T follicular helper cell (primary cell): ENCODE results near the gene KRT77.

Experiments used
- DNase-seq: peaks from one replicate; pipeline ENCODE4 v3.0.0-alpha.2; 2020; ENCODE audit warnings: low read depth

Gene KRT77

DNA sequence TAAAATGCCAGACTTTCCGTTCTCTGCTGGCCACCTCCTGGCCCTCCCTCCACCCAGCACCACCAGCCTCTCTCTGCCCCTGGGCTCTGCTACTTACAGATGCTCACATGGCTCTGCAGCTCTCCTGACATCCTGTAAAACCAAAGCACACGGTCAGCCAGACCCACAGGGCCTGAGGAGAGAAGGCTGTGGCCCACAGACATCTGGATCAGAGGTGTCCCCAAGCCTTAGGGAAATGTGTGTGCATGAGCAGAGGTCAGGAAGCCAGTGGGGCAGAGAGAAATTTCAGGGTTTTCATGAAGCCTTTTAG is 11.5 kb downstream of the KRT77 start:
- no peak for DNase-seq

DNA sequence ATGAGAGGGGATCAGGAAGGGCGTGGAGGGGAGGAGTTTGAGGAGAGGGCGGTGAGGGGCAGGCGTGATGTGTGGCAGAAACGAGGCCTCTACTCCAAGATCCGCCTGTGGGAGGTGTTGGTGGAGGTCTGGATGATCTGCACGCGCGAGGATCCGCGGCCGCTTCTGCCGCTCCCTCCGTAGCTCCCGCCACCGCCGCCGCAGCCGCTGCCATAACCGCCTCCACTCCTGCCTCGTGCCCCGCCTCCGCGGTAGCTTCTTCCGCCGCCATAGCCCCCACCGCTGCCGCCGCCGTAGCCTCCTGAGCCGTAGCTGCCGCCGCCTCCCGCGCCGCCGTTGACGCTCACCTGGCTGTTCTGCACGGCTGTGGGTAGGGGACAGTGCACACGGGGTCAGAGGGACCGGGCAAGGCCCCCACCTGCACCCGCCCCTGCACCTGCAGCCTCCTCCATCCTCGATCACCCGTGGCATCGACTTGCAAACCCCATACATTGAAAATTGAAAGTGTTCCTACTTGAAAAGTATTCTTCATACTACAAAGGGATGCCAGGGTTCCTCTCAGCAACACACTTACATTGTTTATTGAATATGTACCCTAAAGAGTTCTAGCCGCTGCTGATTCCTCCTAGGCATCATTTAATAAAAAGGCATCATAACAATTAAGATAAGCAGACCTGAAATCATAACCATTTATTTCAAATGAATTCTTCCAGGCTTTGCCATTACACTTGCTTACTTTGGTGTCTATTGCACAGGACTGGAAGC is 12.1 kb downstream of the KRT77 start:
- DNase-seq: peak; percentile 40

DNA sequence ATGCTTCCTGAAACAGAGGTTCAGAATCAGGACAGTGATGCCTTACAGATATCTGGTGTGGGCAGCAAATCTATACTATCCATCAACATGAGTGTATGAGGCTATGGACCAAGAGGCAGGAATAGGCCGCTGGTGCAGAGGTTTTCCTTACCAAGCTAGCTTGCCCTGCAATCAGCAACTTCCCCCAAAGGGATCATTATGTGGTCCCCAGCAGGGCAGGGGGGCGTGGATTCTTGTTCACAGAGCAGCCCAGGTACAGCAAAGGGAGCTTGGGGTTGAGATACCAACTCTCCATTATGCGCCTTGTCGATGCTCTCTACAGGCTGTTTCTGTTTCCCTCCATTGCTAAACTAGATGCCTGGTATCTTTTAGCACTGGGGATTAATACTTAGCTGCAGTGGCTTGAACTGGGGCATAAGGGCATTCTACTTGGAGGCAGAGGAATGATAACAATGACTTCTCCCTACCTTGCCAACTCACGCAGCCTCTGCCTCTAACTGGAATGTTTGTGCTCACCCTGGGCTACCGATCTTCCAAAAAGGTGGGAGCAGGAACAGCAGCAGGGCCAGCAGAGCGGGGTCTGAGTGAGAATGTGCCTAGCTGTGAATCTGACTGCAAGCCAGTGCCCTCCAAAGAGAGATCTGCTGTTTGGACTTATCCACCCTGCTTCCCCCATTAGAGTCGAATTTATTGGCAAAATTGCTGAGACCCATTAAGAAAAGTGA is 12.8 kb downstream of the KRT77 start:
- DNase-seq: no peak

DNA sequence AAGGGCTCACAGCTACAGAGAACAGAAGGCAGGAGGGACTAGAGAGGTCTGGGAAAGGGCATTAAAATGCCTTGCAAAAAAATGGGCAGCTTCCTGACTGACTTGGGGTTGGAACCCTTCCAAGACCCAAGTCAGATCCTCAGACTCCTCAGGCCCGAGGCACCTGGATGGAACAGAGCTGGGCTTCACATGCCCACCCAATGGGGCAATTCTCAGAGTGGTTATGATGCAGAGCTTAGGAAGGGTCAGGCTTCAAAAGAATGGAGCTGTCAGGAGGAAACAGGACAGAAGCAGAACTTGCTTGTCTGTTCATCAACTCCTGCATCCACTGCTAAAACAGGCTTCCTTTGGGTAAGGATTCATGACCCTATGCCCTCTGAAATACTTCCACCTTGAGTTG is 13.4 kb downstream of the KRT77 start:
- DNase-seq: no peak

DNA sequence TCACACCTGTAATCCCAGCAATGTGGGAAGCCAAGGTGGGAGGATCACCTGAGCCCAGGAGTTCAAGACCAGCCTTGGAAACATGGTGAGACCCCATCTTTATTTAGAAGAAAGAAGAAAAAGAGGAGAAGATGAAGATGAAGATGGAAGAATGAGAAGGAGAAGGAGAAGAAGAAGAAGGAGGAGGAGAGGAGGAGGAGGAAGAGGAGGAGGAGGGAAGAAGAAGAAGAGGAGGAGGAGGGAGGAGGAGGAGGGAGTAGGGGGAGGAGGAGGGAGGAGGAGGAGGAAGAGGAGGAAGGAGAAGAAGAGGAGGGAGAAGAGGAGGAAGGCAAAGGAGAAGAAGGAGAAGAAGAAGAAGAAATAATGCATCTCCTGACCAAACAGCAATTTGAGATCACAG is 14.1 kb downstream of the KRT77 start:
- no peak for DNase-seq

DNA sequence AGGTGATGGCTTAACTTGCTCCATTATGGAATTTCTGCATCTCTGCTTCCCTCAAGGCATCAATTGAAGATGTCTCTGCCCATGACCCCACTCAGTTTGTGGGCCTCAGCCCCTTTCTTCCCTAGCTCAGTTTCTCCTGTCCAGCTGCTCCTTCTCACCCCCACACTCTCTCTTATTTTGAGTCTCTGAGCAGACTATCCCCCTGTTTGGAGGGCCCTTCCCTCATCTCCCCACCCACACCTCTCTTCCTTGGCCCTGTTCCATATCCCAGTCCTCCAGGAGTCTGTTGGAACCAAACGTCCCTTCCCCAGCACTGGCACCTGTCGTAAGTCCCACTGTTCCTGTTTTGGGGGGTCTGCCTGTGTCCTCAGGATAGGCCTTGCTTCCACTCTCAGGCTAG is 14.8 kb downstream of the KRT77 start:
- DNase-seq: no peak

DNA sequence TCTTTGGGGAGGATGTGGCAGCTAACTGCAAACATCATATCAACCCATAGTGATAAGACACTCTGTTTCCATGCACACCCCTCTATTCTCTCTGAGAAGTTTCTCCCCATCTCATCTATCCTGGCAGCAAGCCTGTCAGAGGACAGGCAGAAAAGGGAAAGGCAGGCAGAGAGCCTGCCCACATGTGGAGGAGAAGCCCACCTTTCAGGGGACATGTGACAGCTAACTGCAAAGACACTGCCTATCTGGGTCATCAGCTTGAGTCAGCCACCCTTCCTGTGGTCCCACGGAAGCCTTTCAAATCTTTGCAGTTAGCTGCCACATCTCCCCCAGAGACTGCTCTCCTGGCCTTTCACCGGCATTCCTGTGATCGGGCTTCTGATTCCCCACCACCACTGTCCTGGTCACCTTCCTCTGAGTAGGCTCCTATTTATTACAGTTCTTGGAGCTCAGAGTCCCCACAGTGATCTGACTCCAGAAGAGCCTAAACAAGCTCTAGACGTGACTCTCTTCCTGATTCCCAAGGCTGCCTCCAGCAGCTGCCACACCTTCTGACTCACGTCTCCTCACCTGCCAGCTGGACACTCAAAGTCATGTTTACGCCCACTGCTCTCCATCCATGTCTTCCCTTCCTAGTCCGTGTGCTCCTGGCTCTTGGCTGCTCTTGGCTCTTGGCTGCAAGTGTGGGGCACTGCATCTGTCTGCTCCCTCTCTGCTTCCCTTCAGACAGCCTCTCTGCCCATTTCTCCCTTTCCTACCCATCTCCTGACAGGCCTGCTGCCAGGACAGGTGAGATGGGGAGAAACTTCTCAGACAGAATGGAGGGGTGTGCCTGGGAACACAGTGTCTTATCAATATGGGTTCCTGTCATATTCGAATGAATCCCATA is 15.6 kb downstream of the KRT77 start:
- DNase-seq: no peak

DNA sequence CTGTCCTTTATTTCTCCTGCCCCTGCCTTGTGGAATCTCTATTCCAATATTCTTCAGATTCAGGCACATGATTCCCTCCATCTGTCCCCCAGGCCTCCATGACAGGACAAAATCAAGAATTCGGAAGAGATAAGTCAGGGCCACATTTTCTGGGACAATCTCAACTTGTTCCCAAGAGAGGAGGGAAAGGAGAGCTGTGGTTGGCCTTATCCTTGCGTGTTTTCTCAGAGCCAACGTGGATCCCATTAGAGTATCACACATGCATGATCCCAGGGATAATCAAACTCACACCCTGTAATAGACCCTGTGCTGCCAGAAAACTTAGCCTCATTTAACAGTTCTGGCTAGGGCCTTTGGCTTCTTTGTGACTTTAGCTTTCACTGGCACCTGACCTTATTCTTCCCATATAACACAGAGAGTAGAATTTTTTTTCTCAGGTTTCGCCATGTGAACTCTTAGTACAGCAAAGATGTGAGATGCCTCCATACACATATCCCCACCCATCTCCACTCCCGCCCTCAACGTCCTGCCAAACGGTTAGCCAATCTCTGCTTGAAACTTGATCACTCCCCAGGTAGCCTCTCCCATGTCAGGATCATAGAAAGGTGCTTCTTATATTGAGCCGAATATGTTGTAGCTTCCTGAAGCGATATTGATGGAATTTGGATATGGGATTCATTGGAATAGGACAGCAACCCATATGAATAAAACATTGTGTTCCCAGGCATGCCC is 16.4 kb downstream of the KRT77 start:
- no peak for DNase-seq

DNA sequence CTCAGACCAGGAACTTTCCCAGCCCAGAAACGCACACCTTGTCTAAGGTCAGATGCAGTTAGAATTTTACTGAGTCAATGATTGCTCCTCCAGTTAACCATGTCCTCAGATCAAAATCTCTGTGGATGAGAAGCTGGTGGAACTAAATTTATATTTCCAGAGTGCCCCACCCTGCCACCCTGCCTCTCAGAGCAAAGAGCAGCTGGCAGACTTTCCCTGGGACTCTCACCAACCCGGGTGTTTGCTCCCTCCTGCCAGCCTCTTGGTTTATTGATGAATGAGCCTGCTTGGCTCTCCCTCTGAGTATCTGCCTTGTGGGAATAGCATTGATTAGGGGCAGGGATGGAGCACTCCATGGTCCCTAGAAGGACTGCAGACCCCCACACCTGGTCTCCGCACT is 17.3 kb downstream of the KRT77 start:
- DNase-seq: no peak

DNA sequence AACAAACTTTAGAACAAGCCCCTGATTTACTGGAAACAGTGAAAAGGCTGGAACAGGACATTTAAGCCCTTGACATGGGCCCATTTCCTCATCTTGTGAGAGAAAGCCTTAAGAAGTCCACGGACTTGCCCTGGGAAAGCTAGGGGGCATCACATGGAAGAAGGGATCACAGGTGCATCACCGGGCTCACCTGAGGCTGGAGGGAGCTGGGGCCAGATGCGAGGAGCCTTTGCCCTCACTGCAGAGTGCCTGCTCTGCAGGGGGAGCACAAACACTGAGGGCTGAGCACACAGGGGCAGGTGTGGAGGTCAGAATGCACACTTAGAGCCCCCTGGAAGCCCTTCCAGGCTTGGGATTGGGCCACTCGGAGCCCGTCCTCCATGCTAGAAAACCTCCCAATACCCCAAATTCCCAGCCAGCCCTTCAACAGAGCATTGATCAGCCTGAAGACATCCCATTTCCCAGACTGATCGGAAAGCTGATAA is 17.9 kb downstream of the KRT77 start:
- no peak for DNase-seq

DNA sequence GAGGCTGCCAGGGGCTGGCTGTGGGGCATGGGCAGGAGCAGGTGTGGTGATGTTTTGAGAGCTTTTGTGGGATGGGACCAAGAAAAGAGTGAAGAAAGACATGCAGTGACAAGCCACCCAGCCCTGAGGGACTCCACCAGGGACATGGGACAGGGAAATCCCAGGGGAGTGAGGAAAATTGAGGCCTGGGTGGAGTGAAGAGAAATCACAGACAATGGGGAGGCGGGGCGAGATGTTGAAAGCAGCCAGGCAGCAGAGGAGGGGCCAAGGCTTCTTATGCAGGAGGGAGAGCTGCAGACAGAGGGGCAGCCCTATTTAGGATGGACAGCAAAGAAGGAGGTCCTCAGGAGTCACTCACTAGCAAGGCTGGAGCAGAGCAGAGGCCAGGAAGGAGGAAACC is 18.9 kb downstream of the KRT77 start:
- DNase-seq: no peak

DNA sequence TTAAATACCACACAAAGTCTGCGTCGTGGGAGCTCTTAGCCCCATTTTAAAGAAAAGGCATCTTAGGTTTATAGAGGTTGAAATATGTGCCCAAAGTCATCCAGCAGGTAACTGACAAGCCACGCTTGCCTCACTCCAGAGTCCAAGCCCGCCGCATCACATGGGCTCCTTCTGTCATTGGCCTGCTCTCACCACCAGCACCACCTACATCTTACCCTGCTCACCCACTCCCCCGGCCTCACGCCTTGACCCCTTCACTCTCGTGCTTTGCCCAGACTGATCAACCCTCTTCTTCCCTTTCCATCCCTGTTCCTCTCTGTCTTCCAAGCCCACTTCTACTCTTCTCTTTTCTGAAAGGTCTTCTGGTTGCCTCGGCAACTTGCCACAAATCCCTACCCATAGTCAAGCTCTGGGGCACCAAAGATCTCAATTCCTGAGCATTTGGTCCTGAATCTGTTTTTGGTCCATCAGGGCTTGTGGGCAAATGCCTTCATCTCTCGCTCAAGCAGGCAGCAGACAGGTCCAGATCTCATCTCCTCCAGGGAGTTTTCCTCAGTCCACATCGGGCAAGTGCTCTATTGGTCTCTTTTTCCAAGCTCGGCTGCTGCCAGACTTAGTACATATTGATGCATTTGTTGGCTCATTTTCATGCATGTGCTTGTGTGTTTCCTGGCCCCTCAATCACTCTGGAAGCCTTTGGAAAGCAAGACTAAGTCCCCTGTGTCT is 19.6 kb downstream of the KRT77 start:
- DNase-seq: no peak

DNA sequence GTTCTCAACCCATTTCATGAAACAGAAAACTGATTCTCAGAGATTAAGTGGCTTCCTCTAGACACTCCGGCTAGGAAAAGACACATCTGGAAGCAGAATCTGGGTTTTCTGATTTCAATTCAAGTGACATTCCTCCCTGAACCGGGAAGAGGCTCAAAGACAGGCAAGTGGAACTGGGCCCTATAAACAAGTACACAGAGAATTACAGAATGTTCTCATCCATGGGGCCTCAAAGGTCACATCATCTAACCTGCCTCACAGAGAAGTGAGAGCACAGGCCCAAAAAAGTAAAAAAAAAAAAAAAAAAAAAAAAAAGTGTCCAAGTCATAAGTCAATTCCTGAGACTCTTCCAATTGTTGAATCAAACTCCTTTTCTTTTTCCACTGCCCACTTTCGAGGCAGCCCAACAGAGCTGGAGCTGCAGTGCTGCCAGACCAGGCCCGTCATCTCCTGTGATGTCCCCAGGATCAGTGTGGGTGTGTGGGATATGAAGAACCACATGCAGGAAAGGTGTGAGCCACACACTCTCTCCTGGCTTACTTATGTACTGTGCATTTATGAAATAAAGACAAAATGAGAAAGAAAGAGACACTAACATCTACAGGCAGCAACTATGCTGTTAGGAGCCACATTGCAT is 20.3 kb downstream of the KRT77 start:
- DNase-seq: no peak

DNA sequence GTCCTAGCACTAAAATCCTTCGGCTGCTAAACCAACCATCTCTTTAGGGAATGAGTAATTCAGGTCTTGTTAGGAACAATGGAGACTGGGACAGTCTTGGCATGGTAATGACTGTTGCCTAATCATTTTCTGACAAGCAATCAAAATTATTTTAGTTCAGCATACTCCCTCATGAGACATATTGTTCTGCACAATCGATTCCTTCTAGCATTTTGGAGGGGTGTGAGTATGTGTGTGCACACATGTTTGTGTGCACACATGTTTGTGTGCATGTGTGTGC is 21.0 kb downstream of the KRT77 start:
- DNase-seq: no peak

DNA sequence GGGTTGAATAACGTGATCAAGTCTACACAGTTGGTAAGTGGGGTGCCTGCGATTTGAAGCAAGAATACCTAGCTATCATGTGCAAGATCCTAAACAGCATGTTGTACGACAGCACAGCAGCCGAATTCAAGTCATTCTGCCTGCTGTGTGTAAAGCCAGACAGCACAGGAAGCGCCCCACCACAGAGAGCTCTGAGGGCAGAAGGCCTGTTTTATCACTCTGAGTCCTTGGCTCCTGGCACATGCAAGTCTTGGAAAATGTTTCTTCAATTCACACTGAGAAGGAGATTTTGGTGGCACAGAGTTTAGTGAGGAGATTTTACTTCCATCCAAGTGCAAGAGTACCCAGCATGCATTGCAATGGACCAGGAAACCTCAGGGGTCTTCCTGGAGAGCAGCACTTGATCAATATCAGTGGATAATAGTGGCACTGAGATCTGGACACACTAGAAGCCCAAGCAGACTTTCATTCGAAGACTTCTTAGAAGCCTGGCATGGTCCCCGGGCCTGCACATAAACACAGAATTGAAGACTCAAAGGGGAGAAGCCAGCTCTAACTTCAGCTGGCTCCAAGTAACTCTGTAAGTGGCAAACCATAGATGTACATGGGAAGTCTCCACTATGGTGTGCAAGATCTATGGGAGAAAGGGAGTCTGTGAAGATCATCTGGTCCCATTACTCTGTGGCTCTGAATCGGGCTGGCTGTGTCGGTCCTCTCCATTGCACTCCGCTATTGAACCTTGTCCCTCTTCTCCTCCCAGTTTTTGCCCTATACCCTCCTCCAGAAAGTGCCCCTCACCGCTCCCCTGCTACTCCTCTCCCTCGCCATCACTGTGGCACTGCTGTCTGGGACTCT is 21.6 kb downstream of the KRT77 start:
- DNase-seq: no peak

DNA sequence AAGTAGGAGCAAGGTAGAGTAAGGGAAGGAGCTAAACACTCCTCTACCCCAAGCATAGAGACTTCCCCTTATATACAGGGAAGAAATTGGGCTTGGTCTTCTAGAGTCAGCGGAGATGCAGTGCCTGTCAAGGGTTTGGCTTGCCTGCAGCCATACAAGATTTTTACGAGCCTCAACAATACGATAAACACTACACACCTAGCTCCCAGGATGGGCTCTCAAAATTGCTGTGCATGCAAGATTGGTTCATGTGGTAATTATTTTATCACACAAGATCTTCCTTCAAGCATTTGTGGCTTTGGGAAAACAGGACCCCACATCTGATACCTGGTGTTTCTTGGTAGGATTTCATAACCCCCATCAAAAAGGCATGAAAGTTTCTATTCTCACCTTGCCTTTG is 23.0 kb downstream of the KRT77 start, which contains the start of gene KRT1:
TSS of gene KRT1 (minus strand) at position 45 of the 400 bp plus-strand sequence. CDS start 59 bp downstream, outside the sequence.
- no peak for DNase-seq

DNA sequence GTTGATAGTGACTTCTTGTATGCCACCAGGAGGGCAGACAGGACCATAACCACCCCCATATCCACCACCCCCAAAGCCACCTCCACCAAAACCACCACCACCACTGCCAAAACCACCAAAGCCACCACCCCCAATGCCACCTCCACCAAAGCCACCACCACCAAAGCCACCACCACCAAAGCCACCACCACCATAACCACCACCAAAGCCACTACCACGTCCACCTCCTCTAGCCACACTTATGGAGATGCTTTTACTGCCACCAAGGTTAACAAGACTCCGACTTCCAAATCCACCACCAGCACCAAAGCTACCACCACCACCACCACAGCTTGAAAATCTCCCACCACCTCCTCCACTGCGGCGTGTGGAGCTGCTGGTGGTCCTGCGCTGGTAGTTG is 23.4 kb downstream of the KRT77 start:
- no peak for DNase-seq

DNA sequence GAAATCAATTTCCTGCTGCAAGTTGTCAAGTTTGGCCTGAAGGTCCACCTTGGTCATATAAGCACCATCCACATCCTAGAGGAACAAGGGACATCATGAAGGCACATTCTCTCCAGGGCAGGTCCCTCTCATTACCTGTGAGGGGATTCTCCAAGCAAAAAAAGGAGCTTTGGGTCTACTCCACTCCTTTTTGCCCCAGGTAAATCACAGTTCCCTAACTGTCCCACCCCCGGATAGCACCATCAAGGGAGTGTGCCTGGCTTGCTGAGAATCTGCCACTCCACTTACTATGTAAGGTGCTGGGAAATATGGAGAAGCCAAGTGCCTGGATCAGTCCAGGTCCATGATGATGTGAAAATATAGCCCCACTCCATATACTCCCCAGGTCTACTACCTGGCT is 25.7 kb downstream of the KRT77 start:
- no peak for DNase-seq

DNA sequence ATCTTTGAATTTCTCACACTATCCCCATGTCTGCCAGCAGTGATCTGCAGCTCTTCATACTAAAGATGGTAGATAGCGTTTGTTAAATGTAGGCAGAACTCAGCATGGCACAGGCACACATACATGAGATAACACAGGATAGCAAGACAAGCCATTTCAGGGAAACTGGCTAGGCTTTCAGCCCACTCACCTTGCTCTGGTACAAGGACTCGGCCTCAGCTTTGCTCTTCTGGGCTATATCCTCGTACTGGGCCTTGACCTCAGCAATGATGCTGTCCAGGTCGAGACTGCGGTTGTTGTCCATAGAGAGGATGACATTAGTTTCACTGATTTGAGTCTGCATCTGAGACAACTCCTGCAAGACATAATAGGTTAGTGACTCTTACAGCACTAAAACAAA is 26.2 kb downstream of the KRT77 start:
- no peak for DNase-seq

DNA sequence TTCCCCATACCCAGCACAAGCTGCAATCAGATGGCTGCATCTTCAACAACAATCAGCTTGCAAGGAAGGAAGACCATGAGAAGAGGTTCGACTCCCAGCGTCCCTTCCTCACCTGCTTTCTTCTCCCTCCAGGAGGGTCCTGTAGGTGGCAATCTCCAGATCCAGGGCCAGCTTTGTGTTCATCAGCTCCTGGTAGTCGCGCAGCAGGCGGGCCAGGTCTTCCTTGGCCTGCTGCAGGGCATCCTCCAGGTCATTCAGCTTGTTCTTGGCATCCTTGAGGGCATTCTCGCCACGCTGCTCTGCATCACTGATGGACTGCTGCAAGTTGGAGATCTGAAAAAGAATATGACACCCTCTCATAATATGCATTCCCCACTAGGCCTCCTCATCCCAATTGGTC is 27.2 kb downstream of the KRT77 start:
- DNase-seq: no peak
